GM19043 (cell line): ENCODE data around the gene CPA2.
"Not testable (repeated sequence)": the region's sequence is repeated elsewhere in the genome, so short reads cannot be mapped to it uniquely, and the experiment has no call there.

Source experiments
- ATAC-seq: cut with Tn5 transposase; IDR thresholded peaks from one replicate; pipeline ENCODE4 v1.9.1; 2021; ENCODE audit warnings: low read depth; ENCODE audit not compliant: unreplicated experiment

The CPA2 gene

GRCh38 chr7:130266258-130266960 lies at the start of gene CPA2:
Gene CPA2, plus strand, starts transcription at chr7:130266863. Its CDS starts 19 bp downstream, at chr7:130266882.
- ATAC-seq = no peak

- no peak for ATAC-seq
These were observed 47.6 kb upstream of the CPA2 start for GRCh38 chr7:130218806-130219620.

DNA sequence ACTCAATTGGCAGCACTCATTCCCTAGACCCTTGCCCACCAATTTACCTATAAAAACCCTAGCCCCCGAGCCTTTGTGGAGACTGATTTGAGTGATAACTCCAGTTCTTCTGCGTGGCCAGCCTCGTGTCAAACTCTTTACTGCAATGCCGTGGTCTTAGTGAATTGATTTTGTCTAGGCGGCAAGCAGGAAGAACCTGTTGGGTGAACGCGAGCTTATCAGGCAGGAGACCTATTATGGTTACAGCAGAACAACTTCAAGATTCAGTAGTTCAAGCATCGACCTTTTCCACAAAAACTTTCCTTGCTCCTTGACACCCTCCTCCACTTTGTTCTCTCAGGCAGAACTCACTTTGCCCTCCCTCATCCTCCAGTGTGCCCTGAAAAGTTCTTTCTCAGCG lies 46.8 kb upstream of the CPA2 start:
- ATAC-seq = no peak

- ATAC-seq = no peak
These were observed 44.9 kb upstream of the CPA2 start for GRCh38 chr7:130221746-130222145.

DNA sequence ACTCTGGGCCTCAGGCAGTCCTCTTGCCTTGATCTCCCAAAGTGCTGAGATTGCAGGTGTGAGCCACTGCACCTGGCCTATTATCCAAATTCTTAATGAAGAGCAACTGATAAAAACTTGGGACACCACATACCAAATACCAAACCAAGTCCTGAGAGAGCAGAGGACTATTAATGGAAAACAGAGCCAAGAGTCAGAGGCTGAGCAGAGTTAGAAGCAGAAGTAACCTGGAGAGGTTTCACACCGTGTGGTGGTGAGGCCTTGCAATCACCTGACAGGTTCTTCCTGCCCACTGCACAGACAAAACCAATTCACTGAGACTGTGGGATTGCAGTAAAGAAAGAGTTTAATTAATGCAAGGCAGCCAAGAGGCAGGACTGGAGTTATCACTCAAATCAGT lies 43.0 kb upstream of the CPA2 start:
- no peak for ATAC-seq

DNA sequence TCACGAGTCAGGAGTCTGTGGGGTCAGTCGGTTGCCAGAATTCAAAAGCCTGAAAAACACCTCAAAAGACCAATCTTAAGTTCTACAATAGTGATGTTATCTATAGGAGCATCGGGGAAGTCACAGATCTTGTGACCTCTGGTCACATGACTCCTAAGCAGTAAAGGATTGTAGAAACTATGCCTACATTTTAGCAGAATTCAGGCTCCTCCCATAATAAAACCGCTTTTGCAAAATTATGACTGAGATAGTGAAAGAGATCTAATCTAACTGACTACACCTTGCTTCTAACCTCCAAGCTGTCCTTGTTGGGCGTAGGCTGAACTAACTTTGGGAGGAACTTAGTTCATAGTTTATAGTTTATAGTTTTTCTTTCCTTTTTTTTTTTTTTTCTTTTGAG lies 42.5 kb upstream of the CPA2 start:
- no peak for ATAC-seq

- not testable (repeated sequence) for ATAC-seq
These were observed 41.7 kb upstream of the CPA2 start for GRCh38 chr7:130224923-130225322.

DNA sequence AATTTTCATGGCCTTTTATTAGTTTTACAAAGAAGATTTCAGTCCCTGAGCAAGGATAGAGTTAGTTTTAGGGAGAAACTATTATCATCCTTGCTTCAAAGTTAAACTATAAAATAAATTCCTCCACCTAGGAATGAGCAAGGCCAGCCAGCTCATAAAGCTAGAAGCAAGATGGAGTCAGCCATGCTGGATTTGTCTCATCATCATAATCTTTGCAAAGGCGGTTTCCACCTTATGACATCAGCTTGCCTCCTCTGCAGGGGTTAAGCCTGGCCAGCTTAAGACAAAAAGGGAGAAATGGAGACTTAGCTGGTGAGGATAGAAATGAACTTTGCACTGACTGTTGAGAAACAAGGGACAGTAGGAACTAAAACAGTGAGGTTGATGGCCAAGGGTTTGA lies 40.3 kb upstream of the CPA2 start:
- no peak for ATAC-seq

DNA sequence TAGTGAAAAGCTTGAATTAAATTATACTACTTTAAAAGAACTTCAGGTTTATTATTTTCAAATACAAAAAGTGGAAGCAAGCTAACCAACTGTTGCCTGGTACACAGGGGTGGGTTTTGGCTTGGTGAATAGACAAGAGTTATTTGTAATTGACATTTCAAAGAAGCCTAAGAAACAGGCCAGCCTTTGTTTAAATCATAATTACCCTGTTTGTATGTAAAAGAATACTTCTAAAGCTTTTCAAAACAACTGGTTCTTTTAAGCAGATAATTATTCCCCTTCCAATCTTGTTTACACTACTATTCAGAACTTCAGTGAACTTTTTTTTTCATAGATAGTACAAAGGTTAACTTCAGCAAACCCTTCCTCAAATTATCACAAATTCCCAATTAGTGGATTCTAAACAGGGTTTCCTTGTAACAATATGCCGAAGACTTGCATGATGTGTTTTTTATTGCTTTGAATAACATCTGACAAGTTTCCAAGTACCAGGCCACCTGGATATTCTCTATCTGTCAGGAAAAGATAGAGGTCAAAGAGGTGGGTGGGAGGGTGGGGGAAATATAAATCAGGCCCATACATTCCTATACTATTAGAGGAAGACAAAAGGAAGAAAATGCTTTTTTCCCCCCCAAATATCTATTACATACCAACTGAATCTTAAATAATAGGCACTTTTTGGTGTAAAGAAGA lies 38.6 kb upstream of the CPA2 start:
- no peak for ATAC-seq

- ATAC-seq = no peak
These were observed 37.7 kb upstream of the CPA2 start for GRCh38 chr7:130228840-130229502.

DNA sequence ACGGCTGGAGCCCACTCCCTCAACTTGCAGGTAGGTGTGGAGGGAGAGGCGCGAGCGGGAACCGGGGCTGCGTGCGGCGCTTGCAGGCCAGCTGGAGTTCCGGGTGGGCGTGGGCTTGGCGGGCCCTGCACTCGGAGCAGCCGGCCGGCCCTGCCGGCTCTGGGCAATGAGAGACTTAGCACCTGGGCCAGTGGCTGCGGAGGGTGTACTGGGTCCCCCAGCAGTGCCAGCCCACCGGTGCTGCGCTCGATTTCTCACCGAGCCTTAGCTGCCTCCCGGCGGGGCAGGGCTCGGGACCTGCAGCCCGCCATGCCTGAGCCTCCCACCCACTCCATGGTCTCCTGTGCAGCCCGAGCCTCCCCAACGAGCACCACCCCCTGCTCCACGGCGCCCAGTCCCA lies 36.7 kb upstream of the CPA2 start:
- ATAC-seq = not testable (repeated sequence)

- no peak for ATAC-seq
These were observed 34.9 kb upstream of the CPA2 start for GRCh38 chr7:130231792-130232191.

- ATAC-seq = no peak
These were observed 34.5 kb upstream of the CPA2 start for GRCh38 chr7:130232209-130232608.

- ATAC-seq = no peak
These were observed 32.6 kb upstream of the CPA2 start for GRCh38 chr7:130234078-130234477.

GRCh38 chr7:130236361-130236760 lies 30.3 kb upstream of the CPA2 start:
- ATAC-seq = not testable (repeated sequence)

GRCh38 chr7:130240240-130240639 lies 26.4 kb upstream of the CPA2 start:
- ATAC-seq = no peak

DNA sequence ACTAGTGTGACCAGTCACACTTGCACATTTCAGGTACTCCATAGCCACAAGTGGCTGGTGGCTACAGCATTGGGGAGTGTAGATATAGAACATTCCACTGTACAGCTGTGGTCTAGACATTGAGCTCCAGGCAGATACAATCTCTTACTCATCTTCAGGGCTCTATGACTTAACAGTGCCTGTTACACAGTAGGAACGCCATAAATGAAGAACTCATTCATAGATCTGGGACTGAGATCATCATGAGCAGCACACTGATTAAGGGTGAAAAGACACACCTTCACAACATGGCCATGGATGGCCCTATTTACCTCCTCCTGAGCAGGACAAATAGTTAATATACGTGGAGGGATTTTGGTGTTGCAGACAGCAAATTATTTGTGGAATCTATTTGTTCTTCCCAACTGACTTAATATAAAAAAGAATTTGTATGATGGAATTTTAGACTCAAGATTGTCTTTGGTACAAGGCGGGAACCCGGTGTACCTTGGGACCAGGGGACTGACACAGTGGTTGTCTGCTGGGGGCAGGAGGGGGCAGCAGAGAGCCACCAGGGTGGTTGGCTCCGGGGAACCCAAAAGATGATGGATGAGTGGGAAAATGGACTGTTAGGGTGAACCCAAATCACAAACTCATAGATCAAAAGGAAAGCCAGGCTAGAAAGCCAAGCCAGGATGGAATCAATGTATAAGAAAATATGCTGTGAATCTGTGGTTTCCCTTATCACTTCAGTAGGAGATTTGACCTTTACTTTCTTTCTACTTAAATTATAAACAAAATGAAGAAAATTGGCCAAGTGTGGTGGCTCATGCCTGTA lies 24.3 kb upstream of the CPA2 start:
- ATAC-seq = no peak

- not testable (repeated sequence) for ATAC-seq
These were observed 23.2 kb upstream of the CPA2 start for GRCh38 chr7:130243486-130243885.

DNA sequence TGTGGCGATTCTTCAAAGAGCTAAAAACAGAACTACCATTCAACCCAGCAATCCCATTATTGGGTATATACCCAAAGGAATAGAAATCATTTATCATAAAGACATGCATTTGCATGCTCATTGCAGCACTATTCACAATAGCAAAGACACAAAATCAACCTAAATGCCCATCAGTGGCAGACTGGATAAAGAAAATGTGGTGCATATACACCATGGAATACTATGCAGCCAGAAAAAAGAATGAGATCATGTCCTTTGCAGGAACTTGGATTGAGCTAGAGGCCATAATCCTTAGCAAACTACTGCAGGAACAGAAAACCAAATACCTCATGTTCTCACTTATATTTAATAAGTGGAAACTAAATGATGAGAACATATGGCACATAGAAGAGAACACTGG lies 20.2 kb upstream of the CPA2 start:
- not testable (repeated sequence) for ATAC-seq

- ATAC-seq = not testable (repeated sequence)
These were observed 17.8 kb upstream of the CPA2 start for GRCh38 chr7:130248842-130249241.
